HepG2 (cell line): ENCODE data around the gene P2RX3. TPM values are rescaled to one million over a fixed set of nuclear protein-coding genes. Genes with fewer than 3 reads are reported as not detected.

Experiments used
- KDM5A ChIP-seq: fragments of 200-600 bp; sonication (generic); IDR thresholded peaks from 2 replicates; pipeline ENCODE4 v1.7.0; 2018; ENCODE audit warnings: antibody characterized with exemption, mild to moderate bottlenecking, low read length, borderline replicate concordance
- WIZ ChIP-seq: sonication (generic); formaldehyde crosslinking; IDR thresholded peaks from 2 replicates; pipeline ENCODE4 v1.5.1; 2020; ENCODE audit warnings: mild to moderate bottlenecking, missing genetic modification reagents
- ZNF333 ChIP-seq: sonication (generic); formaldehyde crosslinking; IDR thresholded peaks from 2 replicates; pipeline ENCODE4 v1.4.0; 2020; ENCODE audit warnings: mild to moderate bottlenecking, missing genetic modification reagents, borderline replicate concordance
- ZNF737 ChIP-seq: sonication (generic); formaldehyde crosslinking; IDR thresholded peaks from 2 replicates; pipeline ENCODE4 v1.5.0; 2020; ENCODE audit warnings: missing genetic modification reagents, mild to moderate bottlenecking, borderline replicate concordance
- polyA plus RNA-seq, 8 experiments: library from polyadenylated mRNA; depleted of rRNA in 3 of 8; stranded (reverse) in 7 of 8; unstranded in 1 of 8; fragments of >200 nt; fragmentation: Illumina TruSeq in 4 of 8; extraction: Trizol in 4 of 8; gene quantifications; 2 replicates each; pipeline versions ENCODE4 v1.2.1 to v1.2.3, GENCODE V29; 2011 to 2016; ENCODE audit warnings: low read depth in 4 of 8, missing spikeins in 1 of 8, mixed read lengths in 1 of 8; ENCODE audit not compliant: insufficient read depth in 1 of 8
- total RNA-seq, 5 experiments: library from RNA; depleted of rRNA; stranded (reverse); fragments of >200 nt; fragmentation: Illumina TruSeq; extraction: Trizol; gene quantifications; 2 replicates each; pipeline ENCODE4 v1.2.3, GENCODE V29; 2016; ENCODE audit warnings: low read depth in 1 of 5
- TF ChIP-seq, protein P1 (sequence below): sonication (generic); formaldehyde crosslinking; IDR thresholded peaks from 2 replicates; pipeline ENCODE4 v1.5.1; 2020; ENCODE audit warnings: mild to moderate bottlenecking, missing genetic modification reagents
- TF ChIP-seq, protein P2 (sequence below): sonication (generic); formaldehyde crosslinking; IDR thresholded peaks from 2 replicates; pipeline ENCODE4 v1.4.0; 2020; ENCODE audit warnings: mild to moderate bottlenecking, missing genetic modification reagents

Gene P2RX3
- total and polyA plus RNA-seq, 2 of the 13 experiments (the other 11 are each of a cell fraction or from before 2014, with no cell fraction given), result 0.08 TPM; not detected in 1

DNA sequence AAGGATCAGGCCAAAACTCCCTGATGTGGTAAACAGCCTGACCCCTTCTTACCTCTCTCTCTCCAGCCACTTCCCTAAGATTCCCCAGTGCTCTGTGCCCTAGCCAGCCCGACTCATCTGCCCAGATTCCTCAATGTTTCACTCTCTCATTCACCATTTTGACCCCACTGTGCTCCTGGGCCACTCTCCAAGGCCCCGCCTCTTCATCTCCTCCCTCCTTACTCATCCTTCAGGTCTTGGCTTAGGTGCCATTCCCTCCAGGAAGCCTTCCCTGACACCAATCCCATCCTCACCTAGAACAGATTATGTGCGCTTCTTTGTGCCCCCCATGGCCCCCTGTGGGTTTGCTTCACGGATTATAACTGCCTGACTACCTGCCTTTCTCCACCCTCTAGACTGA lies 75.5 kb downstream of the P2RX3 start (continued):
- TF ChIP-seq, protein P1, sequence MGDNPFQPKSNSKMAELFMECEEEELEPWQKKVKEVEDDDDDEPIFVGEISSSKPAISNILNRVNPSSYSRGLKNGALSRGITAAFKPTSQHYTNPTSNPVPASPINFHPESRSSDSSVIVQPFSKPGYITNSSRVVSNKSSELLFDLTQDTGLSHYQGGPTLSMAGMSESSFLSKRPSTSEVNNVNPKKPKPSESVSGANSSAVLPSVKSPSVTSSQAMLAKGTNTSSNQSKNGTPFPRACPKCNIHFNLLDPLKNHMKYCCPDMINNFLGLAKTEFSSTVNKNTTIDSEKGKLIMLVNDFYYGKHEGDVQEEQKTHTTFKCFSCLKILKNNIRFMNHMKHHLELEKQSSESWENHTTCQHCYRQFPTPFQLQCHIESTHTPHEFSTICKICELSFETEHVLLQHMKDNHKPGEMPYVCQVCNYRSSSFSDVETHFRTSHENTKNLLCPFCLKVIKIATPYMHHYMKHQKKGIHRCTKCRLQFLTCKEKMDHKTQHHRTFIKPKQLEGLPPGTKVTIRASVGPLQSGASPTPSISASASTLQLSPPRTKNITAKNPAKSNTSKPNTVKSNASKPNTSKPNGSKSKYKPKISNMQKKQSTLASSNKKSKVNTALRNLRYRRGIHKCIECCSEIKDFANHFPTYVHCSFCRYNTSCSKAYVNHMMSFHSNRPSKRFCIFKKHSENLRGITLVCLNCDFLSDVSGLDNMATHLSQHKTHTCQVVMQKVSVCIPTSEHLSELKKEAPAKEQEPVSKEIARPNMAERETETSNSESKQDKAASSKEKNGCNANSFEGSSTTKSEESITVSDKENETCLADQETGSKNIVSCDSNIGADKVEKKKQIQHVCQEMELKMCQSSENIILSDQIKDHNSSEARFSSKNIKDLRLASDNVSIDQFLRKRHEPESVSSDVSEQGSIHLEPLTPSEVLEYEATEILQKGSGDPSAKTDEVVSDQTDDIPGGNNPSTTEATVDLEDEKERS (CRISPR knock-in tag), result no peak
- TF ChIP-seq, protein P2, sequence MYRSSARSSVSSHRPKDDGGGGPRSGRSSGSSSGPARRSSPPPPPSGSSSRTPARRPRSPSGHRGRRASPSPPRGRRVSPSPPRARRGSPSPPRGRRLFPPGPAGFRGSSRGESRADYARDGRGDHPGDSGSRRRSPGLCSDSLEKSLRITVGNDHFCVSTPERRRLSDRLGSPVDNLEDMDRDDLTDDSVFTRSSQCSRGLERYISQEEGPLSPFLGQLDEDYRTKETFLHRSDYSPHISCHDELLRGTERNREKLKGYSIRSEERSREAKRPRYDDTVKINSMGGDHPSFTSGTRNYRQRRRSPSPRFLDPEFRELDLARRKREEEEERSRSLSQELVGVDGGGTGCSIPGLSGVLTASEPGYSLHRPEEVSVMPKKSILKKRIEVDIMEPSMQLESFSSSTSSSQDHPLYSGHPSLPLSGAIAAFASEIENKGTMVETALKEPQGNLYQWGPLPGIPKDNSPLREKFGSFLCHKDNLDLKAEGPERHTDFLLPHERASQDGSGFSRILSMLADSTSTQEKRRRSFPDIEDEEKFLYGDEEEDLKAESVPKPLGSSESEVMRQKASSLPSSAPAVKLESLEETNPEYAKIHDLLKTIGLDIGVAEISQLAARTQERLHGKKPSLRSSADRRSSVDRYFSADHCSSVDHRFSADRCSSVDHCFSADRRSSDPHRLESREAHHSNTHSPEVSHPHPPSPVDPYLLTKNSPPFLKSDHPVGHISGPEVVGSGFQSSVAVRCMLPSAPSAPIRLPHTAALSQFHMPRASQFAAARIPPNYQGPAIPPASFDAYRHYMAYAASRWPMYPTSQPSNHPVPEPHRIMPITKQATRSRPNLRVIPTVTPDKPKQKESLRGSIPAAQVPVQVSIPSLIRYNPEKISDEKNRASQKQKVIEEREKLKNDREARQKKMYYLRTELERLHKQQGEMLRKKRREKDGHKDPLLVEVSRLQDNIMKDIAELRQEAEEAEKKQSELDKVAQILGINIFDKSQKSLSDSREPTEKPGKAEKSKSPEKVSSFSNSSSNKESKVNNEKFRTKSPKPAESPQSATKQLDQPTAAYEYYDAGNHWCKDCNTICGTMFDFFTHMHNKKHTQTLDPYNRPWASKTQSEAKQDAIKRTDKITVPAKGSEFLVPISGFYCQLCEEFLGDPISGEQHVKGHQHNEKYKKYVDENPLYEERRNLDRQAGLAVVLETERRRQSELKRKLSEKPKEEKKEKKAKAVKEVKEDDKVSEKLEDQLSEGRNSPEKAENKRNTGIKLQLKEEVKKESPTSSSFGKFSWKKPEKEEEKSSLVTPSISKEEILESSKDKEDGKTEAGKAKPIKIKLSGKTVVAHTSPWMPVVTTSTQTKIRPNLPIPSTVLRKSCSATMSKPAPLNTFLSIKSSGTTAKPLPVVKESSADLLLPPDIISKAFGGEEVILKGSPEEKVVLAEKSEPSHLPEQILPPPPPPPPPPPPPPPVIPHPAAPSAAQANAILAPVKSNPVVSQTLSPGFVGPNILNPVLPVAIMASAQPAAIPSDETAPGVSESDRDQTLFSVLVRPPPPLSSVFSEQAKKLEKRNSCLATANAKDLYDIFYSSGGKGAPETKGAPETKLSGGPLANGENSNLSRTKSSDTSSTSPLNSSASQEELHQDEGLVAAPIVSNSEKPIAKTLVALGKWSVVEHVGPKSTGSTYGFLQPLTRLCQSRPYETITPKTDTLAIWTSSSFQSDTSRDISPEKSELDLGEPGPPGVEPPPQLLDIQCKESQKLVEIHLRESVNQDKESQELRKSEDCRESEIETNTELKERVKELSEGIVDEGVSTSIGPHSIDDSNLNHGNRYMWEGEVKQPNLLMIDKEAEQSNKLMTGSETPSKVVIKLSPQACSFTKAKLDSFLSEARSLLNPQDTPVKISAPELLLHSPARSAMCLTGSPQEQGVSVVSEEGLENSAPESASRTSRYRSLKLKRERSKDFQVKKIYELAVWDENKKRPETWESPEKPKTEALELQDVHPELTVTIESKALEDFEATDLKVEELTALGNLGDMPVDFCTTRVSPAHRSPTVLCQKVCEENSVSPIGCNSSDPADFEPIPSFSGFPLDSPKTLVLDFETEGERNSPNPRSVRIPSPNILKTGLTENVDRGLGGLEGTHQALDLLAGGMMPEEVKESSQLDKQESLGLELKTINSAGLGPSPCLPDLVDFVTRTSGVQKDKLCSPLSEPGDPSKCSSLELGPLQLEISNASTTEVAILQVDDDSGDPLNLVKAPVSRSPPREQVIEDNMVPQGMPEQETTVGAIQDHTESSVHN, result no peak
- TF ChIP-seq KDM5A, result no peak
- no peak for TF ChIP-seq WIZ (CRISPR knock-in tag)
- TF ChIP-seq ZNF737 (CRISPR knock-in tag), result no peak
- no peak for TF ChIP-seq ZNF333 (CRISPR knock-in tag)
